Breast epithelium (tissue), 3 donors: ENCODE data around the gene RPL15.
"Not testable (repeated sequence)": the region's sequence is repeated elsewhere in the genome, so short reads cannot be mapped to it uniquely, and the experiment has no call there.

Experiments used
- CTCF ChIP-seq, 3 donors: fragments of 450-650 bp; IDR thresholded peaks; one replicate each; pipeline ENCODE4 v1.5.1; 2016 to 2017; ENCODE audit warnings: antibody characterized with exemption in 3 of 3, mild to moderate bottlenecking in 3 of 3, moderate library complexity in 3 of 3
- POLR2A ChIP-seq: fragments of 450-650 bp; IDR thresholded peaks from one replicate; pipeline ENCODE4 v1.6.1; 2016; ENCODE audit warnings: antibody characterized with exemption, mild to moderate bottlenecking, moderate library complexity
- POLR2AphosphoS5 ChIP-seq, 3 donors: sonication (generic); formaldehyde crosslinking; IDR thresholded peaks; one replicate each; pipeline ENCODE4 v1.6.1; 2017; ENCODE audit warnings: antibody characterized with exemption in 3 of 3

GRCh38 chr3:23871361-23871760, 45.6 kb upstream of the RPL15 start:
- TF ChIP-seq CTCF (IDR thresholded peaks at IDR 0.05); POLR2A; POLR2AphosphoS5 (IDR thresholded peaks at IDR 0.05): not testable (repeated sequence)
